ENCODE measurements around the gene DAB2.

DNA sequence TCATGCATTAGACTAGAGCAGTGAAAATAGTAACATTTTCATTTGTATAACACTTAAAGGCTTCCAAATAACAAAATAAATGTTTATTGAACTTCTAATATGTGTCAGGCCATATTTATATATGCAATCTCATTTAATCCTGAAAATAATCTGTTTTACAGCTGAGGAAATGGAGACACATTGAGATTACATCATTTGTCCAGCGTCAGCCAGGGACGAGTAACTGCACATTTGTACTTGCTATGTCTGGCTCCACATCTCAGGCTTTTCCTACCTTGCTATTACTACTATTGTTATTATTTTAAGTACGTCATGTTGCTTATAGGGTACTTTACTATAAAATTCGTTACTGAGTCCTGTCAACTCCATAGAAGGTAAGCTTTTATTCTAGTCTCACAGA lies 56.7 kb downstream of the DAB2 start:
- TF ChIP-seq, protein P1, sequence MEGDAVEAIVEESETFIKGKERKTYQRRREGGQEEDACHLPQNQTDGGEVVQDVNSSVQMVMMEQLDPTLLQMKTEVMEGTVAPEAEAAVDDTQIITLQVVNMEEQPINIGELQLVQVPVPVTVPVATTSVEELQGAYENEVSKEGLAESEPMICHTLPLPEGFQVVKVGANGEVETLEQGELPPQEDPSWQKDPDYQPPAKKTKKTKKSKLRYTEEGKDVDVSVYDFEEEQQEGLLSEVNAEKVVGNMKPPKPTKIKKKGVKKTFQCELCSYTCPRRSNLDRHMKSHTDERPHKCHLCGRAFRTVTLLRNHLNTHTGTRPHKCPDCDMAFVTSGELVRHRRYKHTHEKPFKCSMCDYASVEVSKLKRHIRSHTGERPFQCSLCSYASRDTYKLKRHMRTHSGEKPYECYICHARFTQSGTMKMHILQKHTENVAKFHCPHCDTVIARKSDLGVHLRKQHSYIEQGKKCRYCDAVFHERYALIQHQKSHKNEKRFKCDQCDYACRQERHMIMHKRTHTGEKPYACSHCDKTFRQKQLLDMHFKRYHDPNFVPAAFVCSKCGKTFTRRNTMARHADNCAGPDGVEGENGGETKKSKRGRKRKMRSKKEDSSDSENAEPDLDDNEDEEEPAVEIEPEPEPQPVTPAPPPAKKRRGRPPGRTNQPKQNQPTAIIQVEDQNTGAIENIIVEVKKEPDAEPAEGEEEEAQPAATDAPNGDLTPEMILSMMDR (IDR thresholded peaks at IDR 0.05; ENCODE audit: low read depth, low read length, poor library complexity, severe bottlenecking): no peak
- TF ChIP-seq EZH2phosphoT487 (IDR thresholded peaks at IDR 0.05; ENCODE audit: borderline replicate concordance, low read length): no peak
